IgD-negative memory B cell (primary cell): ENCODE data around the gene ACER2. TPM values are rescaled to one million over a fixed set of nuclear protein-coding genes. Genes with fewer than 3 reads are reported as not detected.

Source experiments
- H3K27ac Mint-ChIP-seq, 3 donors: one replicate each; pipeline ENCODE4 v1.8.0; 2020 to 2022; ENCODE audit warnings: mild to moderate bottlenecking in 3 of 3, mixed read lengths in 3 of 3, moderate library complexity in 1 of 3
- H3K27me3 Mint-ChIP-seq: one replicate; pipeline ENCODE4 v1.8.0; 2021; ENCODE audit warnings: mixed read lengths
- H3K36me3 Mint-ChIP-seq: one replicate; pipeline ENCODE4 v1.8.0; 2020; ENCODE audit warnings: mild to moderate bottlenecking, mixed read lengths
- H3K4me1 Mint-ChIP-seq, 3 donors: one replicate each; pipeline ENCODE4 v1.8.0; 2020 to 2022; ENCODE audit warnings: mixed read lengths in 3 of 3, mild to moderate bottlenecking in 1 of 3
- H3K4me3 Mint-ChIP-seq, 4 donors: one replicate each; pipeline ENCODE4 v1.8.0; 2020 to 2022; ENCODE audit warnings: mild to moderate bottlenecking in 4 of 4, mixed read lengths in 4 of 4, moderate library complexity in 3 of 4
- H3K9me3 Mint-ChIP-seq, 3 donors: one replicate each; pipeline ENCODE4 v1.8.0; 2020 to 2021; ENCODE audit warnings: mixed read lengths in 3 of 3, mild to moderate bottlenecking in 1 of 3
- polyA plus RNA-seq: library from polyadenylated mRNA; unstranded; fragments of 300-500 nt; fragmentation: Illumina TruSeq; gene quantifications from one replicate; pipeline ENCODE4 v1.2.3, GENCODE V29; 2021

ACER2 gene
- polyA plus RNA-seq, 1 donor from 2014 or later = 0.85 TPM

- Mint-ChIP-seq H3K27ac (no peak overlapping the region), H3K9me3 (peaks cover 0 to 2% (median 0%) of the 10 kb centered on the region in 3 donors), H3K36me3 (peaks cover 7% of the 10 kb centered on the region), H3K4me1 (peaks cover 0 to 6% (median 2%) of the 10 kb centered on the region in 3 donors), H3K27me3 (peaks cover 4% of the 10 kb centered on the region), H3K4me3 (no peak overlapping the region)
Measured at GRCh38 chr9:19496321-19497050, 87.7 kb downstream of the ACER2 start.

- Mint-ChIP-seq H3K36me3 (peaks cover 7% of the 10 kb centered on the region), H3K27ac (no peak overlapping the region), H3K27me3 (peaks cover 4% of the 10 kb centered on the region), H3K4me1 (peaks cover 0 to 6% (median 2%) of the 10 kb centered on the region in 3 donors), H3K9me3 (peaks cover 0 to 2% (median 0%) of the 10 kb centered on the region in 3 donors), H3K4me3 (no peak overlapping the region)
Measured at GRCh38 chr9:19497276-19497675, 88.5 kb downstream of the ACER2 start.

- Mint-ChIP-seq H3K27me3 (peaks cover 4% of the 10 kb centered on the region), H3K4me1 (peaks cover 0 to 5% (median 2%) of the 10 kb centered on the region in 3 donors), H3K36me3 (peaks cover 7% of the 10 kb centered on the region), H3K4me3 (no peak overlapping the region), H3K9me3 (peaks cover 0 to 2% (median 0%) of the 10 kb centered on the region in 3 donors), H3K27ac (no peak overlapping the region)
Measured at GRCh38 chr9:19498015-19498414, 89.2 kb downstream of the ACER2 start.

Other genes starting within 250 kb of the ACER2 start
- gene DENND4C, start 178.3 kb upstream of the ACER2 start, polyA plus RNA-seq = 15.2 TPM
- gene RPS6, start 28.8 kb upstream of the ACER2 start, polyA plus RNA-seq = 3,354 TPM